A549 treated with Mapracorat at 1 μM for 4 hours (cell line): ENCODE measurements around the gene PDS5B. TPM values are rescaled to one million over a fixed set of nuclear protein-coding genes. Genes with fewer than 3 reads are reported as not detected.

ENCODE experiments used
- total RNA-seq: library from RNA; stranded (reverse); fragments of 200-300 nt; extraction: Qiagen RNA extraction; gene quantifications from 5 replicates; pipeline ENCODE4 v1.2.3, GENCODE V29; 2022

PDS5B gene, protein sequence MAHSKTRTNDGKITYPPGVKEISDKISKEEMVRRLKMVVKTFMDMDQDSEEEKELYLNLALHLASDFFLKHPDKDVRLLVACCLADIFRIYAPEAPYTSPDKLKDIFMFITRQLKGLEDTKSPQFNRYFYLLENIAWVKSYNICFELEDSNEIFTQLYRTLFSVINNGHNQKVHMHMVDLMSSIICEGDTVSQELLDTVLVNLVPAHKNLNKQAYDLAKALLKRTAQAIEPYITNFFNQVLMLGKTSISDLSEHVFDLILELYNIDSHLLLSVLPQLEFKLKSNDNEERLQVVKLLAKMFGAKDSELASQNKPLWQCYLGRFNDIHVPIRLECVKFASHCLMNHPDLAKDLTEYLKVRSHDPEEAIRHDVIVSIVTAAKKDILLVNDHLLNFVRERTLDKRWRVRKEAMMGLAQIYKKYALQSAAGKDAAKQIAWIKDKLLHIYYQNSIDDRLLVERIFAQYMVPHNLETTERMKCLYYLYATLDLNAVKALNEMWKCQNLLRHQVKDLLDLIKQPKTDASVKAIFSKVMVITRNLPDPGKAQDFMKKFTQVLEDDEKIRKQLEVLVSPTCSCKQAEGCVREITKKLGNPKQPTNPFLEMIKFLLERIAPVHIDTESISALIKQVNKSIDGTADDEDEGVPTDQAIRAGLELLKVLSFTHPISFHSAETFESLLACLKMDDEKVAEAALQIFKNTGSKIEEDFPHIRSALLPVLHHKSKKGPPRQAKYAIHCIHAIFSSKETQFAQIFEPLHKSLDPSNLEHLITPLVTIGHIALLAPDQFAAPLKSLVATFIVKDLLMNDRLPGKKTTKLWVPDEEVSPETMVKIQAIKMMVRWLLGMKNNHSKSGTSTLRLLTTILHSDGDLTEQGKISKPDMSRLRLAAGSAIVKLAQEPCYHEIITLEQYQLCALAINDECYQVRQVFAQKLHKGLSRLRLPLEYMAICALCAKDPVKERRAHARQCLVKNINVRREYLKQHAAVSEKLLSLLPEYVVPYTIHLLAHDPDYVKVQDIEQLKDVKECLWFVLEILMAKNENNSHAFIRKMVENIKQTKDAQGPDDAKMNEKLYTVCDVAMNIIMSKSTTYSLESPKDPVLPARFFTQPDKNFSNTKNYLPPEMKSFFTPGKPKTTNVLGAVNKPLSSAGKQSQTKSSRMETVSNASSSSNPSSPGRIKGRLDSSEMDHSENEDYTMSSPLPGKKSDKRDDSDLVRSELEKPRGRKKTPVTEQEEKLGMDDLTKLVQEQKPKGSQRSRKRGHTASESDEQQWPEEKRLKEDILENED (N-terminal part only)
- 8.8 to 12.7 TPM (median 9.5 TPM) in 5 replicates for total RNA-seq

DNA sequence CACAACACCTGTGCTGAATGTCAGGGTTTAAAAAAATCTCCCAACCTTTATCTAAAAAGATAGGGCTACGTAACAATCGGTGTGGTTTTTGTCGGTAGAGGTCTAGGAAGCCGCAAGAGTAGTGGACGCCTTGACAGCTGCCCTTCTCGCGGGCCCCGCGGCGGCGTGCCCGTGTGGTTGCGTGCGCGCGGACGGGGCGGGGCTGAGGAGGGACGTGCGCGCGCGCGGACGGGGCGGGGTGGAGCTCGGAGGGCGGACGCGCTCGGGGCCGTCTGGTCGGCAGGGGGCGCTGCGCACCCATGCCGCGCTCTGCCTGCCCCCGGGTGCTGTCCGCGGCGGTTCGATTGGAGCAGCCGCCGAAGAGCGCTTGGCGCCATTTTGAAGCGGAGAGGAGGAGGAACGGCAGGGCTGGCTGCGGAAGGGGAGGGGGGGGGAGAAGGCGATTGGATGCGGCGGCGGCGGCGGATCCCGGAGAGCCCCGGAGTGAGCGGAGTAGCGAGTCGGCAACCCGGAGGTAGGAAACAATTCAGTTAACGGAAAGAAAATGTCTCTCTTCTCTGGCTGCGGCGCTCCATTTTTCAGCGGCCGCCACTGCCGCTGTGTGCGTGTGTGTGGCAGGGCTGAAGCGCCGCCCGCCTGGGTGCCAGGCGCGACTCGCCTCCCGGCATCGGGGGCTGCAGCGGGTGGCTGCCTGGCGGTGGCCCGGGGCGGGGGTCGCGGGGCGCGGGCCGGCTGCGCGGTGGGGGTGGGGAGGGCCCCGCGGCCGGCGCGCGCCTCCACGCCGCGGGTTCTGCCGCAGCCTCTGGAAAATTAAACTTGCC, at the start of gene PDS5B:
PDS5B (plus strand) TSS at position 373 of the 821 bp plus-strand sequence. CDS start 62,321 bp downstream, outside the sequence.

DNA sequence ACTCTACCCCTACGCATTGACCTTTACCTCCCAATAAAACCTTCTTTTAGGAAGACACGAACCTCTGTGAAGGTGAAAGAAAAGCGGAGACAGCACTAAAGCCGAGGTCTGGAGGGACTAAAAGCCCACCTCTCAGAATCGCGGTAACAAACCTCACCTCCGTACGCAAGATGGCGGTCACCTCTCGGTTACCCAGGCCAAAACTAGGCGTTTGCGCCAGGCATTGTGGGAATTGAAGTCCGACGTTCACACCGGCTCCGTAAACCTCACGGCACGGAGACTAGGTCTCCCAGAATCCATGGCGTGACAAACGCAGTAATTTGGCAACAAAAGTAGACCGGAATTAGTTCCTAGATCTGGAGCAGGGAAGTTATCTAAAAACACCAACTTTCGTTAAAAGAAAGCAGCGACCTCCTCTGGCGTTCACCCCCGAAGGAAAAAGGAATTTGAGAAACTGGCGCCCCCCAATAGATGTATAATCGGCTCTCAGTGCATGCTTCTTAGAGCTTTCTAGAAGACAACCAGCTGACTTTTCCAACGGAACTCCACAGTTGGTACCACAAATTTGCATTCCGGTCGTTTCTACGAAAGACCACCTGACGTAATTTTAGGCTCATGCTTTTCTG, 47.5 kb upstream of the PDS5B start, which contains the start of gene N4BP2L2:
N4BP2L2 (minus strand) TSS at position 175 of the 626 bp plus-strand sequence. CDS start 1,768 bp downstream, outside the sequence.

Other genes with a start within 250 kb of the PDS5B start
- 0.31 to 0.74 TPM (median 0.42 TPM) in 5 replicates for gene N4BP2L1, start 158.3 kb upstream of the PDS5B start, total RNA-seq
- gene N4BP2L2, start 47.7 kb upstream of the PDS5B start, total RNA-seq, result 20.2 to 21.8 TPM (median 20.8 TPM) in 5 replicates